SU-DHL-6 (cell line): ENCODE results near the gene ATP8A2.

Experiments used
- H2AFZ ChIP-seq: fragments of 200-600 bp; sonication (generic); 2 replicates; pipeline ENCODE4 v1.6.1; 2014; ENCODE audit warnings: low read depth, mild to moderate bottlenecking, moderate library complexity, mixed read lengths, antibody characterized with exemption, low read length; ENCODE audit not compliant: severe bottlenecking
- H3F3A ChIP-seq: fragments of 200-600 bp; shearing (Covaris generic); 2 replicates; pipeline ENCODE4 v1.6.0; 2016; ENCODE audit warnings: antibody characterized with exemption, mild to moderate bottlenecking; ENCODE audit not compliant: insufficient read depth
- H3K27ac ChIP-seq: fragments of 200-600 bp; sonication (generic); 2 replicates; pipeline ENCODE4 v1.5.1; 2016; ENCODE audit warnings: low read depth, mild to moderate bottlenecking, low read length, moderate library complexity, mixed read lengths
- H3K27me3 ChIP-seq: fragments of 200-600 bp; sonication (generic), shearing (Covaris generic); 2 replicates; pipeline ENCODE4 v1.6.0; 2014; ENCODE audit warnings: mild to moderate bottlenecking, low read length
- H3K36me3 ChIP-seq: fragments of 200-600 bp; sonication (generic); 2 replicates; pipeline ENCODE4 v1.6.1; 2014; ENCODE audit warnings: mild to moderate bottlenecking, low read length, mixed read lengths
- H3K4me2 ChIP-seq: fragments of 300-600, 200-600 bp; shearing (Covaris generic), sonication (generic); 2 replicates; pipeline ENCODE4 v1.6.0; 2014; ENCODE audit warnings: low read length, low read depth, mild to moderate bottlenecking; ENCODE audit not compliant: poor library complexity, severe bottlenecking
- H3K4me3 ChIP-seq: fragments of 200-600 bp; sonication (generic); 2 replicates; pipeline ENCODE4 v1.5.1; 2014; ENCODE audit warnings: antibody characterized with exemption, low read length, mild to moderate bottlenecking, mixed read lengths; ENCODE audit not compliant: insufficient read depth, poor library complexity, severe bottlenecking
- H3K79me2 ChIP-seq: fragments of 200-600 bp; sonication (generic); 2 replicates; pipeline ENCODE4 v1.6.1; 2014; ENCODE audit warnings: mild to moderate bottlenecking, low read length, moderate library complexity; ENCODE audit not compliant: insufficient read depth
- H3K9ac ChIP-seq: fragments of 200-600 bp; sonication (generic); 2 replicates; pipeline ENCODE4 v1.7.0; 2014; ENCODE audit warnings: mild to moderate bottlenecking, low read length
- H3K9me2 ChIP-seq: fragments of 200-600 bp; sonication (generic); replicated peaks from 2 replicates; pipeline ENCODE4 v1.6.1; 2014; ENCODE audit warnings: low read length; ENCODE audit not compliant: insufficient read depth
- H3K9me3 ChIP-seq: fragments of 200-600 bp; sonication (generic); 2 replicates; pipeline ENCODE4 v1.6.1; 2014; ENCODE audit warnings: low read length, mixed read lengths; ENCODE audit not compliant: insufficient read depth
- H4K20me1 ChIP-seq: fragments of 200-600 bp; sonication (generic); 2 replicates; pipeline ENCODE4 v1.6.1; 2014; ENCODE audit warnings: low read depth, mild to moderate bottlenecking, antibody characterized with exemption, low read length, moderate library complexity, mixed read lengths
- CTCF ChIP-seq: fragments of 200-600 bp; sonication (generic); IDR thresholded peaks from one replicate; pipeline ENCODE4 v1.5.1; 2017; ENCODE audit warnings: antibody characterized with exemption, mild to moderate bottlenecking, low read length, moderate library complexity; ENCODE audit not compliant: insufficient read depth, poor library complexity, severe bottlenecking
- EZH2phosphoT487 ChIP-seq: fragments of 200-600 bp; sonication (generic), shearing (Covaris generic); conservative IDR thresholded peaks from 2 replicates; pipeline ENCODE4 v1.6.1; 2018; ENCODE audit warnings: mild to moderate bottlenecking, antibody characterized with exemption, low read length, moderate library complexity, mixed read lengths

The ATP8A2 gene

GRCh38 chr13:25881136-25881926 lies 509.6 kb downstream of the ATP8A2 start:
- Histone ChIP-seq H3K9me3 (no peaks in the 10 kb centered on the region), H3K9me2 (no peaks in the 10 kb centered on the region), H3K27ac (no peak overlapping the region), H3K36me3 (no peaks in the 10 kb centered on the region), H3K9ac (no peak overlapping the region), H3K27me3 (no peaks in the 10 kb centered on the region), H3F3A (no peaks in the 10 kb centered on the region), H3K79me2 (no peaks in the 10 kb centered on the region), H2AFZ (no peak overlapping the region), H3K4me3 (no peak overlapping the region), H4K20me1 (no peaks in the 10 kb centered on the region), H3K4me2 (no peak overlapping the region)
- TF ChIP-seq EZH2phosphoT487 (no peak), CTCF (no peak)

- no peak for TF ChIP-seq CTCF
- no peak for TF ChIP-seq EZH2phosphoT487
- no peak overlapping the region for H3K4me3 ChIP-seq
- no peak overlapping the region for H3K9ac ChIP-seq
- no peaks in the 10 kb centered on the region for H3K9me2 ChIP-seq
- no peak overlapping the region for H2AFZ ChIP-seq
- no peaks in the 10 kb centered on the region for H3K79me2 ChIP-seq
- H3K27me3 ChIP-seq = no peaks in the 10 kb centered on the region
- H3K4me2 ChIP-seq = no peak overlapping the region
- H3F3A ChIP-seq = no peaks in the 10 kb centered on the region
- H3K36me3 ChIP-seq = no peaks in the 10 kb centered on the region
- no peak overlapping the region for H3K27ac ChIP-seq
- H3K9me3 ChIP-seq = no peaks in the 10 kb centered on the region
- H4K20me1 ChIP-seq = no peaks in the 10 kb centered on the region
These were observed 510.2 kb downstream of the ATP8A2 start for GRCh38 chr13:25881971-25882451.

GRCh38 chr13:25882466-25883357 lies 510.9 kb downstream of the ATP8A2 start:
- no peak overlapping the region for H3K27ac ChIP-seq
- H3K9me2 ChIP-seq = no peaks in the 10 kb centered on the region
- H3K9ac ChIP-seq = no peak overlapping the region
- no peaks in the 10 kb centered on the region for H3F3A ChIP-seq
- TF ChIP-seq EZH2phosphoT487 (no peak), CTCF (no peak)
- H2AFZ ChIP-seq = no peak overlapping the region
- no peaks in the 10 kb centered on the region for H3K27me3 ChIP-seq
- no peaks in the 10 kb centered on the region for H4K20me1 ChIP-seq
- no peak overlapping the region for H3K4me3 ChIP-seq
- no peaks in the 10 kb centered on the region for H3K36me3 ChIP-seq
- no peak overlapping the region for H3K4me2 ChIP-seq
- H3K9me3 ChIP-seq = no peaks in the 10 kb centered on the region
- no peaks in the 10 kb centered on the region for H3K79me2 ChIP-seq
